HEK293T (cell line): ENCODE results near the gene CLDN15.

Source experiments
- BHLHE40 ChIP-seq: fragments of 450-650 bp; IDR thresholded peaks from 2 replicates; pipeline ENCODE4 v1.6.1; 2016; ENCODE audit warnings: mild to moderate bottlenecking, moderate library complexity, borderline replicate concordance
- ELF4 ChIP-seq: fragments of 450-650 bp; IDR thresholded peaks from 2 replicates; pipeline ENCODE4 v1.6.1; 2017; ENCODE audit warnings: antibody characterized with exemption
- FOXK2 ChIP-seq: fragments of 450-650 bp; IDR thresholded peaks from 2 replicates; pipeline ENCODE4 v1.6.1; 2016; ENCODE audit warnings: mild to moderate bottlenecking
- FOXM1 ChIP-seq: fragments of 450-650 bp; IDR thresholded peaks from 2 replicates; pipeline ENCODE4 v1.6.1; 2017; ENCODE audit warnings: mild to moderate bottlenecking, borderline replicate concordance
- LEF1 ChIP-seq: fragments of 450-650 bp; IDR thresholded peaks from 2 replicates; pipeline ENCODE4 v1.6.1; 2017; ENCODE audit warnings: mild to moderate bottlenecking, borderline replicate concordance
- PKNOX1 ChIP-seq: fragments of 450-650 bp; IDR thresholded peaks from 2 replicates; pipeline ENCODE4 v1.6.1; 2016
- SP1 ChIP-seq: fragments of 450-650 bp; IDR thresholded peaks from 2 replicates; pipeline ENCODE4 v1.6.1; 2017
- SUZ12 ChIP-seq: fragments of 450-650 bp; IDR thresholded peaks from 2 replicates; pipeline ENCODE4 v1.6.1; 2016; ENCODE audit warnings: mild to moderate bottlenecking
- TARDBP ChIP-seq: fragments of 450-650 bp; IDR thresholded peaks from 2 replicates; pipeline ENCODE4 v1.6.1; 2016
- ZNF384 ChIP-seq: fragments of 450-650 bp; IDR thresholded peaks from 2 replicates; pipeline ENCODE4 v1.6.1; 2016

GRCh38 chr7:101232141-101232850, 5.3 kb downstream of the CLDN15 start:
- TF ChIP-seq PKNOX1 = no peak
- TF ChIP-seq SP1 = no peak
- TF ChIP-seq LEF1 = no peak
- no peak for TF ChIP-seq BHLHE40
- no peak for TF ChIP-seq ELF4
- TF ChIP-seq ZNF384 = no peak
- no peak for TF ChIP-seq FOXK2
- no peak for TF ChIP-seq FOXM1
- no peak for TF ChIP-seq SUZ12
- TF ChIP-seq TARDBP = no peak
